ENCODE measurements around the gene TLR7. TPM values are rescaled to one million over a fixed set of nuclear protein-coding genes. Genes with fewer than 3 reads are reported as not detected.

The TLR7 gene
- total RNA-seq, 2 donors from 2014 or later, result 0.48 to 1.3 TPM

- intact Hi-C loops (cut with DNase I), result no loop called here
- no peak for DNase-seq (ENCODE audit: low spot score)
Observed at GRCh38 chrX:12887141-12887540, 20.3 kb downstream of the TLR7 start.

- no peak for DNase-seq (ENCODE audit: low spot score)
- intact Hi-C loops (cut with DNase I), result no loop called here
Observed at GRCh38 chrX:12887767-12888166, 20.9 kb downstream of the TLR7 start.

GRCh38 chrX:12890467-12890866, 23.6 kb downstream of the TLR7 start:
- intact Hi-C loops (cut with DNase I), result loop anchor here in 1 of 2 donors (10.0 kb wide), 1 partner anchor 76 kb away; no protein-coding TSS in a partner anchor
- no peak for DNase-seq (ENCODE audit: low spot score)

GRCh38 chrX:12891171-12891570, 24.3 kb downstream of the TLR7 start:
- intact Hi-C loops (cut with DNase I), result loop anchor here in 1 of 2 donors (10.0 kb wide), 1 partner anchor 76 kb away; no protein-coding TSS in a partner anchor
- DNase-seq (ENCODE audit: low spot score), result no peak

- DNase-seq (ENCODE audit: low spot score), result no peak
- intact Hi-C loops (cut with DNase I), result loop anchor here in 1 of 2 donors (10.0 kb wide), 1 partner anchor 77 kb away; no protein-coding TSS in a partner anchor
Observed at GRCh38 chrX:12891915-12892506, 25.1 kb downstream of the TLR7 start.

- intact Hi-C loops (cut with DNase I), result loop anchor here in 1 of 2 donors (10.0 kb wide), 1 partner anchor 78 kb away; no protein-coding TSS in a partner anchor
- DNase-seq (ENCODE audit: low spot score), result no peak
Observed at GRCh38 chrX:12892716-12893115, 25.8 kb downstream of the TLR7 start.

GRCh38 chrX:12894074-12895030, 27.5 kb downstream of the TLR7 start:
- no peak for DNase-seq (ENCODE audit: low spot score)

GRCh38 chrX:12895866-12896265, 29.0 kb downstream of the TLR7 start:
- intact Hi-C loops (cut with DNase I), result loop anchor here in 1 of 2 donors (10.0 kb wide), 1 partner anchor 81 kb away; no protein-coding TSS in a partner anchor
- no peak for DNase-seq (ENCODE audit: low spot score)

More at GRCh38 chrX:12894074-12895030, 27.5 kb downstream of the TLR7 start:
- intact Hi-C loops (cut with DNase I), result loop anchor here in 1 of 2 donors (10.0 kb wide), 1 partner anchor 80 kb away; no protein-coding TSS in a partner anchor

GRCh38 chrX:12896935-12897334, 30.1 kb downstream of the TLR7 start:
- DNase-seq (ENCODE audit: low spot score), result no peak
- intact Hi-C loops (cut with DNase I), result loop anchor here in 1 of 2 donors (10.0 kb wide), 1 partner anchor 82 kb away; no protein-coding TSS in a partner anchor

GRCh38 chrX:12898073-12898472, 31.2 kb downstream of the TLR7 start:
- intact Hi-C loops (cut with DNase I), result loop anchor here in 1 of 2 donors (10.0 kb wide), 1 partner anchor 83 kb away; no protein-coding TSS in a partner anchor
- no peak for DNase-seq (ENCODE audit: low spot score)

GRCh38 chrX:12899506-12899905, 32.6 kb downstream of the TLR7 start:
- DNase-seq (ENCODE audit: low spot score), result no peak
- intact Hi-C loops (cut with DNase I), result loop anchor here in 1 of 2 donors (10.0 kb wide), 1 partner anchor 85 kb away; no protein-coding TSS in a partner anchor

GRCh38 chrX:12901486-12901885, 34.6 kb downstream of the TLR7 start:
- DNase-seq (ENCODE audit: low spot score), result peak; percentile 87
- intact Hi-C loops (cut with DNase I), result no loop called here

GRCh38 chrX:12903646-12904045, 36.8 kb downstream of the TLR7 start:
- intact Hi-C loops (cut with DNase I), result no loop called here

GRCh38 chrX:12906046-12906761, 39.3 kb downstream of the TLR7 start, which contains the start of gene TLR8:
TLR8 (plus strand) TSS chrX:12906620; CDS start chrX:12906707, 87 bp downstream.
- no peak for DNase-seq (ENCODE audit: low spot score)

More at GRCh38 chrX:12903646-12904045, 36.8 kb downstream of the TLR7 start:
- DNase-seq (ENCODE audit: low spot score), result no peak

GRCh38 chrX:12910423-12911121, 43.7 kb downstream of the TLR7 start:
- no peak for DNase-seq (ENCODE audit: low spot score)
- intact Hi-C loops (cut with DNase I), result no loop called here

More at GRCh38 chrX:12906046-12906761, 39.3 kb downstream of the TLR7 start, which contains the start of gene TLR8:
- intact Hi-C loops (cut with DNase I), result no loop called here

- intact Hi-C loops (cut with DNase I), result no loop called here
- DNase-seq (ENCODE audit: low spot score), result no peak
Observed at GRCh38 chrX:12911122-12911470, 44.2 kb downstream of the TLR7 start.

GRCh38 chrX:12912791-12913482, 46.1 kb downstream of the TLR7 start:
- intact Hi-C loops (cut with DNase I), result no loop called here

GRCh38 chrX:12917753-12918152, 50.9 kb downstream of the TLR7 start:
- no peak for DNase-seq (ENCODE audit: low spot score)
- intact Hi-C loops (cut with DNase I), result no loop called here

More at GRCh38 chrX:12912791-12913482, 46.1 kb downstream of the TLR7 start:
- DNase-seq (ENCODE audit: low spot score), result no peak

Data from posterior vena cava (tissue), 2 donors.